WTC11 (cell line): ENCODE results near the gene MCOLN1. TPM values are rescaled to one million over a fixed set of nuclear protein-coding genes. Genes with fewer than 3 reads are reported as not detected.

Experiments
- ATAC-seq: fragments of 200-7000 bp; cut with Tn5 transposase; 2 replicates; pipeline ENCODE4 v1.10.0; 2021; ENCODE audit warnings: mild to moderate bottlenecking, moderate library complexity
- CTCF ChIA-PET: fragments of 300-600 bp; sonication (Branson Sonifier 250); formaldehyde crosslinking; loops from one replicate; lab custom pipeline; 2021; ENCODE audit warnings: antibody characterized with exemption; lab: Charles Lee
- POLR2A ChIA-PET: fragments of 350-600 bp; sonication (Branson Sonifier 250); formaldehyde crosslinking; loops from one replicate; lab custom pipeline; 2021; ENCODE audit warnings: antibody characterized with exemption; lab: Charles Lee
- DNase-seq: peaks from one replicate; pipeline ENCODE4 v3.0.0; 2021; ENCODE audit warnings: low spot score
- H3K27ac Mint-ChIP-seq: 2 replicates; pipeline ENCODE4 v1.8.0; 2021; ENCODE audit warnings: mixed read lengths
- H3K27me3 Mint-ChIP-seq: 2 replicates; pipeline ENCODE4 v1.8.0; 2021; ENCODE audit warnings: low read depth, mild to moderate bottlenecking, moderate library complexity, mixed read lengths
- H3K36me3 Mint-ChIP-seq: 2 replicates; pipeline ENCODE4 v1.8.0; 2021; ENCODE audit warnings: mixed read lengths
- H3K4me1 Mint-ChIP-seq: 2 replicates; pipeline ENCODE4 v1.8.0; 2022; ENCODE audit warnings: mixed read lengths
- H3K4me3 Mint-ChIP-seq: 2 replicates; pipeline ENCODE4 v1.8.0; 2021; ENCODE audit warnings: mild to moderate bottlenecking, moderate library complexity, mixed read lengths
- H3K9me3 Mint-ChIP-seq: 2 replicates; pipeline ENCODE4 v1.8.0; 2021; ENCODE audit warnings: mixed read lengths
- CREM ChIP-seq: sonication (generic); formaldehyde crosslinking; IDR thresholded peaks from 2 replicates; pipeline ENCODE4 v1.8.1; 2022; ENCODE audit warnings: mild to moderate bottlenecking, missing genetic modification reagents, moderate library complexity
- CTCF ChIP-seq: fragments of 200-600 bp; IDR thresholded peaks from 2 replicates; pipeline ENCODE4 v1.8.0; 2022; ENCODE audit warnings: antibody characterized with exemption
- ELF4 ChIP-seq: sonication (generic); formaldehyde crosslinking; IDR thresholded peaks from 2 replicates; pipeline ENCODE4 v1.8.1; 2022; ENCODE audit warnings: low read depth, mild to moderate bottlenecking, moderate library complexity, missing genetic modification reagents
- EMX1 ChIP-seq: fragments of 250-450 bp; sonication (Bioruptor Pico); IDR thresholded peaks from 2 replicates; pipeline ENCODE4 v1.8.0; 2021; ENCODE audit warnings: mild to moderate bottlenecking
- FOXK1 ChIP-seq: sonication (generic); formaldehyde crosslinking; IDR thresholded peaks from 2 replicates; pipeline ENCODE4 v1.8.0; 2022; ENCODE audit warnings: mild to moderate bottlenecking, moderate library complexity, missing genetic modification reagents
- GTF2I ChIP-seq: fragments of 250-450 bp; sonication (Bioruptor Pico); conservative IDR thresholded peaks from 2 replicates; pipeline ENCODE4 v1.4.0; 2021; ENCODE audit warnings: mild to moderate bottlenecking
- HMGA2 ChIP-seq: fragments of 250-450 bp; sonication (Bioruptor Pico); IDR thresholded peaks from 2 replicates; pipeline ENCODE4 v1.4.0; 2021; ENCODE audit warnings: mild to moderate bottlenecking, moderate library complexity
- NFATC4 ChIP-seq: fragments of 250-450 bp; sonication (Bioruptor Pico); IDR thresholded peaks from 2 replicates; pipeline ENCODE4 v1.9.0; 2021; ENCODE audit warnings: mild to moderate bottlenecking
- NFE2L1 ChIP-seq: sonication (generic); formaldehyde crosslinking; IDR thresholded peaks from 2 replicates; pipeline ENCODE4 v1.8.1; 2023; ENCODE audit warnings: missing genetic modification reagents
- SP1 ChIP-seq: sonication (generic); formaldehyde crosslinking; conservative IDR thresholded peaks from 2 replicates; pipeline ENCODE4 v1.8.1; 2022; ENCODE audit warnings: missing genetic modification reagents
- TCF7 ChIP-seq: sonication (generic); formaldehyde crosslinking; IDR thresholded peaks from 2 replicates; pipeline ENCODE4 v1.8.0; 2022; ENCODE audit warnings: mild to moderate bottlenecking, low read depth, missing genetic modification reagents, moderate library complexity
- USF2 ChIP-seq: sonication (generic); formaldehyde crosslinking; IDR thresholded peaks from 2 replicates; pipeline ENCODE4 v1.8.1; 2023; ENCODE audit warnings: mild to moderate bottlenecking, missing genetic modification reagents, moderate library complexity
- ZMAT4 ChIP-seq: fragments of 250-450 bp; sonication (Bioruptor Pico); IDR thresholded peaks from 2 replicates; pipeline ENCODE4 v1.9.0; 2021; ENCODE audit warnings: mild to moderate bottlenecking
- ZNF121 ChIP-seq: sonication (generic); formaldehyde crosslinking; IDR thresholded peaks from 2 replicates; pipeline ENCODE4 v1.8.0; 2023; ENCODE audit warnings: missing genetic modification reagents
- ZNF281 ChIP-seq: sonication (generic); formaldehyde crosslinking; IDR thresholded peaks from 2 replicates; pipeline ENCODE4 v1.8.0; 2023; ENCODE audit warnings: mild to moderate bottlenecking, missing genetic modification reagents
- ZNF512 ChIP-seq: sonication (generic); formaldehyde crosslinking; IDR thresholded peaks from 2 replicates; pipeline ENCODE4 v1.8.1; 2022; ENCODE audit warnings: missing genetic modification reagents, borderline replicate concordance
- ZSCAN18 ChIP-seq: fragments of 250-450 bp; sonication (Bioruptor Pico); IDR thresholded peaks from 2 replicates; pipeline ENCODE4 v2.1.2; 2022; ENCODE audit warnings: mild to moderate bottlenecking, moderate library complexity
- total RNA-seq: library from RNA; stranded (reverse); gene quantifications from 3 replicates; pipeline ENCODE4 v1.2.3, GENCODE V29; 2021

Gene MCOLN1
- total RNA-seq, 1 experiment from 2014 or later: 19.7 TPM

GRCh38 chr19:7515645-7516151 is 6.7 kb upstream of the MCOLN1 start, which contains the start of gene ZNF358:
Gene ZNF358 (plus strand): TSS chr19:7516103. CDS start chr19:7519243, 3,140 bp downstream.
- H3K27ac Mint-ChIP-seq: peak within 1 kb of the TSS; percentile 85
- DNase-seq (peak; percentile 87), ATAC-seq (peak; percentile 92)
- ChIA-PET CTCF (interaction anchor here (1.1 to 3.3 kb wide), 4 partner anchors 9 to 162 kb away, joined by 3 to 16 read pairs (median 8); a partner anchor contains a TSS), POLR2A (interaction anchor here (0.8 to 2.0 kb wide), 3 partner anchors 9 to 37 kb away, joined by 3 to 9 read pairs (median 3); partner anchors contain the start of gene PNPLA6)
- TF ChIP-seq ELF4 (CRISPR knock-in tag) (no peak), USF2 (peak; percentile 21; the same call in 1 of the 2 replicates), ZSCAN18 (CRISPR knock-in tag) (no peak), NFE2L1 (CRISPR knock-in tag) (peak; percentile 46; the same call in 1 of the 2 replicates), SP1 (CRISPR knock-in tag) (peak; percentile 60; the same call in 1 of the 2 replicates)
- no peaks in the 10 kb centered on the region for H3K9me3 Mint-ChIP-seq
- H3K4me3 Mint-ChIP-seq: peak within 1 kb of the TSS; percentile 79
- peaks cover 15% of the 10 kb centered on the region for H3K27me3 Mint-ChIP-seq
- H3K36me3 Mint-ChIP-seq: no peaks in the 10 kb centered on the region
- H3K4me1 Mint-ChIP-seq: peaks cover 17% of the 10 kb centered on the region

GRCh38 chr19:7516333-7516732 is 6.1 kb upstream of the MCOLN1 start:
- H3K4me3 Mint-ChIP-seq: peak overlapping the region; percentile 79
- no peak for TF ChIP-seq CREM
- H3K27ac Mint-ChIP-seq: no peak overlapping the region
- H3K4me1 Mint-ChIP-seq: peaks cover 17% of the 10 kb centered on the region
- no peaks in the 10 kb centered on the region for H3K9me3 Mint-ChIP-seq
- ChIA-PET POLR2A (interaction anchor here (0.8 to 2.0 kb wide), 4 partner anchors 10 to 36 kb away, joined by 3 to 9 read pairs (median 4); partner anchors contain the start of gene PNPLA6), CTCF (interaction anchor here (0.5 to 3.3 kb wide), 7 partner anchors 10 to 345 kb away, joined by 3 to 16 read pairs (median 5); a partner anchor contains a TSS)
- ATAC-seq: peak; percentile 8; the same call in 1 of the 2 replicates
- no peaks in the 10 kb centered on the region for H3K36me3 Mint-ChIP-seq
- H3K27me3 Mint-ChIP-seq: peaks cover 14% of the 10 kb centered on the region
- no peak for DNase-seq

GRCh38 chr19:7516878-7517277 is 5.5 kb upstream of the MCOLN1 start:
- DNase-seq (no peak), ATAC-seq (no peak)
- ChIA-PET CTCF (interaction anchor here (0.5 to 3.3 kb wide), 7 partner anchors 10 to 345 kb away, joined by 3 to 16 read pairs (median 5); a partner anchor contains a TSS), POLR2A (interaction anchor here (1.1 to 2.0 kb wide), 2 partner anchors 11 to 18 kb away, joined by 4 to 9 read pairs; partner anchors contain the start of gene PNPLA6)
- Mint-ChIP-seq H3K27ac (no peak overlapping the region), H3K9me3 (no peaks in the 10 kb centered on the region), H3K36me3 (no peaks in the 10 kb centered on the region), H3K27me3 (peaks cover 13% of the 10 kb centered on the region), H3K4me3 (peak overlapping the region; percentile 79), H3K4me1 (peaks cover 22% of the 10 kb centered on the region)
- TF ChIP-seq CTCF: no peak
- TF ChIP-seq NFATC4 (CRISPR knock-in tag): no peak
- TF ChIP-seq HMGA2 (CRISPR knock-in tag): no peak
- TF ChIP-seq ZMAT4 (CRISPR knock-in tag): no peak
- TF ChIP-seq FOXK1: no peak
- no peak for TF ChIP-seq TCF7 (CRISPR knock-in tag)
- no peak for TF ChIP-seq ZNF281 (CRISPR knock-in tag)
- TF ChIP-seq GTF2I (CRISPR knock-in tag): no peak
- TF ChIP-seq EMX1 (CRISPR knock-in tag): no peak
- no peak for TF ChIP-seq ZNF512 (CRISPR knock-in tag)
- TF ChIP-seq ZNF121 (CRISPR knock-in tag): no peak
